NCI-H128 (cell line): ENCODE results near the gene ELMO1.
A peak's percentile ranks its signal among the peaks of the same experiment; 100 is the strongest.

ENCODE experiments used
- DNase-seq: peaks from one replicate; lab custom pipeline; 2025; ENCODE audit not compliant: unreplicated experiment; lab: John Stamatoyannopoulos, UW

The ELMO1 gene

DNA sequence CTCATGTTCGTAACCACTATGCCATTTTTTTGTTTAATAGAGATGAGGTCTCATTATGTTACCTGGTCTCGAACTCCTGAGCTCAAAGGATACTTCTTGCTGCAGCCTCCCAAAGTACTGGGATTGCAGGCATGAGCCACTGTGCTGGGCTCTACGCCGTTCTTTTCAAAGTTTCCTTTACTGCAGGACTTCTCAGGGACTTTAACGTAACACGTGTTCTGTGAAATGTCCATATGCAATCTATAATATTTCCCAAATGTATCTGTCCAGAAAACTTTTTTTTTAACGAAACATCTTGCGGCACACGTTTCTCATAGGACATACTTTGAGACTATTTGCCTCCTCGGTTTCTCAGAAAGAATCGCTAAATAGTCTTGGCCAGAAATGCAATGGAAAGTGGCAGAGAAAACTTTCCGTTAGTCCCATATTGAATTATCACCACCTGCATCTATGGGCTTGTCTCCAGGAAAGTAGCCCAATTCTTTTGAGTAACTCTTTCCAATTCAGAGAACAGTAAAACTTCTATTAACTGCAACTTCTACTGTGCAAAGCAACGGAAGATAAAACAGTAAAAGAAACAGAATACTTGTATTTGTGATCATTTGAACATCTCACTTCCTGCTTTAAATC lies 96.3 kb downstream of the ELMO1 start:
- DNase-seq = no peak

DNA sequence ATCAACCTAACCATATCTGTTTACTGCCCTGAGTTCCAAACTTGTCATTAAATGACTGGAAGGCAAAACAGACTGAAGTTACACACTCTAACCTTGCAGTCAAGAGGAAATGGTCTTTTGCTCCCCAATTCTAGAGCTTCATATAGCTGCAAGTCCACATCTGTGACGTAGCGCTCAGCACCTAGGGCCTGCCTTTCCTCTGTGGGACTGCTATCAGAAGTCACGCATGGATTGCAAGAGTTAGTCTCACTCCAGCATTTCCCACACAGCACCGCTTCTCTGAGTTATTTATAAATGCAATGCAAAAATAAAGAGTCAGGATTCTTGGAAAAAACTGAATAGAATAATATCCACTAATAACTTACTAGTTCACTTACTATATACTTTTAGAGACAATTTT lies 96.9 kb downstream of the ELMO1 start:
- DNase-seq = no peak

DNA sequence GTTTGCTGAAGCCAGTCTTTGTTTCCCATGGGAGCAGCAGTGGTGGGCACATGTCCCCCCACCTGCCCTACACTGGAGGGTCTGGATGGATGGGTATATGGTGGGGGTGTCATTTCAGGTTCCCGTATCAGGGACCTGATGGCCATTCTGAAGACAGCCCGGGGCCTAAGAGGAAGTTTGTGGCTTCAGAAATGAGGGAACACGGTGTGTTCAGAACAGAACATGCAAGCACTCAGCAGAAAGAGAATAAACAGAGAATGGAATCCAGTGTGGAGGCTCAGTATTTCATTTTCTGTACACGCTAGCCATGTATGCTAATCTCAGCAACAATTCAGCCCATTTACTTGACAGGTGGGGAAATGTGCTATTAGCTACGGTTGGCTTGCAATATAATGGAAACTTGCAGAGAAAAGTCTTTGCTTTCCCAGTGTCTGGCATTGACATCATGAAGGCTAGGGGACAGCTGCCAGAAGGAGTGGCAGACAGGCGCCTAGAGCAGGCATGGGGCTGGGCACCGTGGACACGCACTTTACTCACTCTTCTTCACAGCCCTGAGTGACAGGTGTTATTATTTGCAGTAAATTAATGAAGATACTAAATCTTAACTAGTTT lies 98.6 kb downstream of the ELMO1 start:
- no peak for DNase-seq

DNA sequence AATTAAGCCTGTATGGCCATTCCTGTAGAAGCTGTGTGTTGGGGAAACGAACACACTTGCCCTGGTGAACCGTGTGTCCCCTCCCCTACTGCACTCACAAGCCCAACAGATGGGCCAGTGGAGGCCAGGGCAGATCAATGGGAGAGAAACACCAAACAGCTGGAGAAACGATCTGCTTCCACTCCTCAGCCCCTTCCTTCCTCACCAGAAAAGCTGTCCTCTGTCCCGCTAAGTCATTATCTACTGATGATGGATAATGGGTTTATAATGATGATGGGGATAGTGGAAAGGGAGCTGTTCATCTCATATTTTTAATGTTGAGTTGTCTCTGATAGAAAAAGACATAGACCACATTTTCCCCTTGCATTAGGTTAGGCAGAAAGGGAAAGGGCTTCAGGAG lies 99.7 kb downstream of the ELMO1 start:
- no peak for DNase-seq

DNA sequence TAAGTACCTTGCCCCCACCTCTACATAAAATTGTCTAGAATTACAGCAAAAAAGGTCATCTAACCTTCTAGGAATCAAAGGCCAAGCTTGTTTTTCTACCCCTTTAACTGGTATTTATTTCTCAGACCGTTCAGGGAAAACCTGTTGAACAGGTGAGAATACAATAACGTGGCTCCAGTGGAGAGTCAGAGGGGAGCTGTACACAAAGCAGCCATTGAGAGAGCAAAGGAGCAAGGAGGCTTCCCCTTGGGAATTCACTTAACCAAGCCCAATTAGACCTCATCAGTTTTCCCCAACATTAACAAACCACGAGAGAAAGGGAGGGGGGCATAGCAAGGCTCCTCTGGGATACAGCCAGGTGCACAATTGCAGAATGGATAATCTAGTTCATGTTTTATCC lies 101.9 kb downstream of the ELMO1 start:
- DNase-seq = peak; percentile 11

DNA sequence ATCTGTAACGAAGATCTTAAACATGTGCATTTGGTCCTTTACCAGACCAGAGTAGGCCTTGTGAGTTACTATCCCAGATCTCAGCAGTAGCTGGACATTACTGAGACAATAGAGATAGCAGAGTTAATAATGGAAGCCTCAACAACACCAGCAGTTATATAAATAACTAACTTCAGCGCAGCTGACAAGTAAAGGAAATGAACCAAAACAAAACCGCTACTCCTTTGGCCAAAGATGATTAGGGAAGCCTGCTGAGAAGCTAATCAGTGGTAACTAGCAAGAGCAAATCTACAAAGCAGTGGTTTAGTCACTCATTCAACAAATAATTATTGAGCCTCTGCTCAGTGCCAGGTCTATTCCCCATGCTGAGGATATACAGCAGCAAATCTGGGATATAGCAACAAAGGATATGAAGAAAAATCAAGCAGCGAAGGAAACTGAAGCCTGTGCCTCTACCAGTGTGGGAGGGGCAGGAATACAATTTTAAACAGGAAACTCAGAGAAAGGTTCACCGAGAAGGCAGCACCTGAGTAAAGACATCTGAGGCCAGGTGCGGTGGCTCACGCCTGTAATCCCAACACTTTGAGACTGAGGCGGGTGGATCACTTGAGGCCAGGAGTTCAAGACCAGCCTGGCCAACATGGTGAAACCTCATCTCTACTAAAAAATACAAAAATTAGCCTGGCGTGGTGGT lies 103.6 kb downstream of the ELMO1 start:
- no peak for DNase-seq

DNA sequence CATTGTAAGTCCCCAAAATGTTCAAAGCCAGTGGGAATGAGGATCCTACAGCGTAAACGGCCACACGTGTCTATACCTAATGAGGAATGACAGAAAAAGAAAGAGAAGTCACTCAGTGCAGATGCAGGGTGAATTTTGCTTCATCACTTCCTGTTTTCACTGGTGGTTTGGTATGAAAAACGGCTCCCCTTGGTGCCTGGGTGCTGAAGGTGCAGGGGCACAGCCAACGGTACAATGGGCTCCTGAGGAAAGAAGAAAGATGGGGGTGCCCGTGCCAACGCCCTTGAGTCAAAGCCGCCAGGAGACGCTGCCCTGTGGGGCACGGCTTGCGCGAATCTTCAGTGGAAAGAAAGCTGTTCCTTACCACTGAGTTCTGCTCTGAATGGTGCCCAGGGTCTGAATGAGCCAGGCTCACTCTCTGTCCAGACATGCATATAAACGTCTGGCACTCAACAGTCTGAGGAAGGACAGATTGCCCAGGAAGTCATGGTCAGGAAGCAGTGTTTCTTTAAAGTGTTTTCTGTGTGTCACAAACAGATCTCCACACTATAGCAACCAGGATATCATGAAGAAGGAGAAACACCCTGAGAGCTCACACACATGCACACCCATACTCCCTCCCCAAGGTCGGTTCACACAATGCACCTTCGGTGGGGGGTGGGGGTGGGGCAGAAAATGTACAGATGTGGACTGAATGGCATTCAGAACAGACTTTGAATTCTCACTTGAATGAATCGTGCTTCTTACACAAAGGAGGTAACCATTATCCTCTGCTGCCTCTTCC lies 105.8 kb downstream of the ELMO1 start:
- DNase-seq = no peak

DNA sequence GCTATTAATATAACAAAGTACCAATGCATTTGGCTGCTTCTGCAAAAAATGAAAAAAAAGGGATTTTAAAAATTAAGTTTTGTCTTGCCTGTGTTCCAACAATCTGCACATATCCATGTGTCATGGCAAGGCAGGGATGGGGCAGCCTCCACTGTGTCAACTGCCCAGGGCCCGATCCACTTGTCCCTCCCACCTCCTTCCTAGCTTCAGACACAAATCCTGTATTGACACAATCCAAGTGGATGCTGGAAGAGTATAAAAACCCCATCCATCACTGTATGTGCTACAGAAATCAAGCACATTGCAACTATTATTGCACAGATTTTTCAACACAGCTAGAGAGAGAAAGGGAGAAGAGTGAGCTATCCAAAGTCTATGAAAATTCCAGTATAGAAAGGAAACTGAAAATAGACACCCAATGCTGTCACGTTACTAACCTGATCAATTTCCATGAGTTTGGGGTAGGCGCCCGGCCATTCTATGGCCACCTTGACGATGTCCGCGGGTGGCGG lies 106.4 kb downstream of the ELMO1 start:
- no peak for DNase-seq

DNA sequence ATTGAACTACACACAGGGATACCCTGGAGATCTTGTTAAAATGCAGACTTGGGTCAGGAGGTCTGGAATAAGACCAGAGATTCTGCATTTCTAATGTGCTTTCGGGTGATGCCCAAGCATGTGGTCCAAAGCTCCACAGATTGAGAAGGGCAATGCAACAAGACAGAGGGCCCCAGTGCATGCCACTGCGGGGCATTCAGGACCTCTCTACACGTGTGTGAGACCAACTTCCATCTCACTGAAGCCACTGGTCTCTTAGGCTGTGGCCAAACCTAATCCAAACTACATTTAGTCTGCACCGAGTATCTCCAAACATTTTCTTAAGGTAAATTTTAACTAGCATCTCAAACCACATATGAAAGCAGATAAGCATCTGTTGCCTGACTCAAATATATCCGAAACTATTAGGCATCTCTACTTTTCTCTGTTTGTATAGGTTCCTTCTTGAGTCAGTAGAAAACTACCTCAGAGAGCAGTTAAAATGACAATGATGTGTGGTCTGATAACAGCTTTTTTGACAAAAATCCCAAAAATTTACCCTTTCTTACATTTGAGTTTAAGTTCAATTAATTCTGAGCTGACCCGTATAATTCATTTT lies 107.5 kb downstream of the ELMO1 start:
- no peak for DNase-seq

DNA sequence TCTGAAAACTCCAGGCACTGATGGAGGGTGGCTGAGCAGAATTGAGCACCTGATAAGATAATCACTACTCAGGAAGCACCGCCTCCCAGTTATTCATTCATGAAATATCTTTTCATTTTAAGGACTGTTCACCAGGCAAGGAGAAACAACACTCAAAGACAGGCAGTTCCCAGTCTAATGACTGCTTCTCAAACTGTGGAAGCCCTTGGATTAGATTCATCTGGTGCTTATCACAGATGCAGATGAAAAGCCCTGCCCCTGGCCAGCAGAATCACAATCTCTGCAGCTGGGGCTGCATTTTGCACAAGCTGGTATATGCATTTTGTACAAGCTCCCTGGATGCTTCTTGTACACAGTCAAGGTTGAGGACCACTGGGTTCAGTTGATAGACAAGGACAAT lies 109.7 kb downstream of the ELMO1 start:
- DNase-seq = no peak

DNA sequence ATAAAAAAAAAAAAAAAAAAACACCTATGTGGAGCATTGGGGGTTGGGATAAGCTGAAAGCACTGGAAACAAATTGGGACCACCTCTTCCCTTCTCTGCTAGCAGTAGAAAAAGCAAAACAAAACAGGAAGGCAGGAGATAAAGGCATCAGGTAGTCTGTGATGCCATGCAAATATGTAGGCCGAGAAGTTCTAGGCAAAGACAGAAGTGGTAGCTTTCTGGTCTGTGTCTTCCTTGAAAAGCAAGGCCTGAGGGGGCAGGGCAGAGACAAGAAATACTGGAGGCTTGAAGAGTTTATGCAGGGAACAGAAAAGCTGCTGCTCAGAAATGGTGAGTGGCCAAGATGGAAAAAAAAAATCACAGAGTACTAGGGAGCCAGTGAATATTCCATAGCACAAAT lies 111.1 kb downstream of the ELMO1 start:
- DNase-seq = no peak

DNA sequence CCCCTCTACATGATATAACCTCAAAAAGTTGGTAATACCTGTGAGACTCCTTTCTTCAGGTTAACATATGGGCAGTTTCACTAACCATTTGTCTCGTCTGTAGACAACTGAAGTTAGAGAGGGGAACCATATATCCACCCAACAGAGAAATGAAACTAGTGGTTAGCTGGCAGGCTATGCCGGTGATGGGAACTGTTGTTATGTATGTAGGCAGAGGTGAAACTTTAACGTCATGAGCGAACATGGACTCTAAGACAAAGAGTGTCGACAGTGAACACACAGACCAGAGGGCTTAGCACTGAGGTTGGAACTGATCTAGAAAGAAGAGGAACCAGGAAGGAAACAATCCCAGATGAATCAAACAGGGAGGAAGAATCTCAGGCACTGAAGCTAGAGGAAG lies 112.4 kb downstream of the ELMO1 start:
- no peak for DNase-seq

DNA sequence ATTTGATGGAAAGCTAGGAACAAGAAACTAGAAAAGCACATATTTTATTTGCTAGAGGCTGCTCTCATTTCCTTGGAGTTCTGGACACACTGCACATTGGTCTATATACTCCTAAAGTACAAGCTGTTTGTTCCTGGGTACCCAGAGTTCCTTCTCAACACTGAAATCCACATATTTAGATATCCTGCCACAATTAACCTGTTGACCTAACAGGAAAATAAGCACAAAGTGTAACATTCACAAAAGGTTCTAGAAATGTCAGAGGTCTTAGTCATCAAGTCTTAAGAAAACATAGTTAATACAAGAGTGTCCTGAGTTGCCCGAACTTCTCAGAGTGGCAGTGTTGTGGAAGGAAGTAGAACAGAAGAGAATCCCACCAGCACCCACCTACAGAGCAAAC lies 115.6 kb downstream of the ELMO1 start:
- no peak for DNase-seq

DNA sequence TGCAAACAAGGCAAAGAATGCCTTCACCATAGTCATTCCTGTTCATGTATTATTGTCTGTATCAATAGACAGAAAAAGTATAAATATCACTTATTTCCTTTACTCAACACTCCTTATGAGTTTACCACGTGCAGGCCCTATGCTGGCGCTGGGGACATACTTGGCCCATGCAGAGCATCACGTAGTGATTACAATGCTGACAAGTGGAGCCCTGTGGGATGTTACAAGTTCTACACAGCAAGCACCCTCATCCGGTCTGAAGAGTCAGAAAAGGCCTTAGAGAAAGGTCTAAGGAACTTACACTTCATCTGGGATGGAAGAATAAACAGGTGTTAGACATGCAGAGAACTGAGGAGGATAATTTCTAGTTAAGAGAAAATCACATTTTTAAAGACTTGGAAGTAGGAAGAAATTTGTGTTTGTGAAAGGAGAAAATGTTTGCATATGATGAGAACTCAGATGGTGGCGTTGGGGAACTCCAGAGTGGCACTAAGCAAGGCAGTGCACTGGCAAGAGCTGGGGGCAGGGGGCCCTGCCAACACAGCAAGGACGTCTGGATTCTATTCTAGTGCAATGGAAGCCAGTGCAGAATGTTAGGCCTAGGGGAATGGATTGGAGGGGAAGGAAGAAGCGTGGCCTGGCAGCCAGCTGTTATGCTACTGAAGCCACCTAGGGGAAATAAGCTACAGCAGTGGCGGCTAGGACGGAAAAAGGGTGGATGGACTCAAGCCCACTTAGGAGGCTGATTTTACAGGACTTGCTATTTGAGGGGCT lies 116.2 kb downstream of the ELMO1 start:
- no peak for DNase-seq

DNA sequence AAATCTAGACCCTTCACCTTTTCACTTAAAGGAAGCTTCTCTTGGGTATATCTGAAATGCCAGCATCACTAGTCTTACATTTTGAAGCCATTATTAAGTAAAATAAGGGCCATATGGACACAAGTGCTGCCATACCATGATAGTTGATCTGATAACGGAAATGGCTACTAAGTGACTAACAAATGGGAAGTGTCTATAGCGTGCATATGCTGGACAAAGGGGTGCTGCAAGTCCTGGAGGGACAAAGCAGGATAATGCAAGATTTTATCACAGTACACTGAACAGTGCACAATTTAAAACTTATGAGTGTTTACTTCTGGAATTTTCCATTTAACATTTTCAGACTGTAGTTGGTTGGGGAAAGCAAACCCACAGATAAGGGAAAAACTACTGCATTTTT lies 117.9 kb downstream of the ELMO1 start:
- DNase-seq = no peak

DNA sequence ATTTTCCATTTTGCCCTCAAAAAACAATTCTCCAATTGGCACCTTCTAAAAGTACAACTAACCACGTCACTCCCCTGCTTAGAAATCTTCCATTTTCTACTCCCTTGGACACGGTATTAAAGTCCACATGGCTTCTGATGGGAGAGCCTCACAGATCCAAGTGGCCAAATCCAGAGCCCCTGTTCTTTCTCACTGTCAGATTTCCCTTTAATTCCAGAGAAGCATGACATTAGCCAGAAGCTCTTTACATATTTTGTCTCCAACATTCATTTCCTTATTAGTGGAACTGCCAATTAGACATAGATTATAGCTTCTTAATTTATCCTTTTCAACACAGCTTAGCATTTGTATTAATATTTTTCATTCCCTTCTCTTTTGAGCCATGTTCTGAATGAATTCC lies 118.7 kb downstream of the ELMO1 start:
- no peak for DNase-seq

DNA sequence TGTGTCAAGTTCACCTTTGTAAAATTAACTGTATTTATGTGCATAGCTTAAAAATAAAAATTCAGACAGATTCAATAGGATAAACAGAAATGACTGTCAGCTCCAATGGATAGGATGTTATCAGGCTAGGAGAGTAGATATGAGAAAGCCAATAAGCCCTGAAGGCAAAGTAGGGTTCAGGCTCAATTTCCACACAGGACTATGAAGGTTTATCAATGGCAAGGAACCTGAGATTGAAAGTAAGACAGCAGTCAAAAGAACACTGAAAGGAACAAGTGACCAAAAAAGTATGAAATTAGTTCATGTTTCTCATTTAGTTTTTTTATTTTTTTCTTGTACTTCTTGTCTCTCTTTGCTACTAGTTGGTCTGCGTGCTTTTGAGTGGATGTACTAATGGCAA lies 121.4 kb downstream of the ELMO1 start:
- DNase-seq = no peak

DNA sequence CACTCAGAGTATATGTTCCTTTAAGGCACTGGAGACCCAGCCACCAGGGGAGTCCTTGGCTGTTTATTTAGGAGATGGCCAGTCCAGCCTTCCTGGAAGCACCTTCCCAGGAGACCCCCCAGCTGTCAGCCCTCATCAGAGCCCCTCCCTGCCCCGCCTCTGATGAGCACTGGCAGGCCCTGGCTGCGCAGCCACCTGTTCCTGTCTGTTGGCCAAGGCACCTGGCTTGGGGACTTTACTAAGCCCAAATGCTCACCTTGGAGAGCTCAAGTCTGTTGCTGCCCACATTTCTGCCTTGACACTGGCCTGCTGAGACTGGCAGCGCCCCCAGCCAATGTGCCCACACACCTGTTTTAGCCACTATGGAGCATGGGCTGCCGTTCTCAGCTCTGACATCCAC lies 124.7 kb downstream of the ELMO1 start:
- no peak for DNase-seq

DNA sequence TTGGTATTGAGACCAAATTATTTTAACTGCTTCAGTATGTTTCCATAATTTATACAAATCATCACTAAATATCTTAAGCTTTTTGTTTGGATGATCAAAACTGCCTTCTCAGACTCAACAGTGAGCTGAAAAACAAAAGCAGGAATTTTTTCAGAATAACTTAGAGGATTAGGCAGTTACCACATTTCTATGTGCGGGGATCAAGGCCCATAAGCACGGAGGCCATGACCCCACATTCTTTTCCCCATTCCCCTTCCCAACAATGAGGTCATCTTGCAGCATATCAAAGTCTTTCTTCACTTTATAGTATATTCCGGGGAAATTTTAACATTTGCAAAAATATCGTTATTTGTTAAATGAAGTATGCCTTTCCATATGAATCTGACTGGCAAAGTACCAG lies 125.8 kb downstream of the ELMO1 start:
- no peak for DNase-seq

DNA sequence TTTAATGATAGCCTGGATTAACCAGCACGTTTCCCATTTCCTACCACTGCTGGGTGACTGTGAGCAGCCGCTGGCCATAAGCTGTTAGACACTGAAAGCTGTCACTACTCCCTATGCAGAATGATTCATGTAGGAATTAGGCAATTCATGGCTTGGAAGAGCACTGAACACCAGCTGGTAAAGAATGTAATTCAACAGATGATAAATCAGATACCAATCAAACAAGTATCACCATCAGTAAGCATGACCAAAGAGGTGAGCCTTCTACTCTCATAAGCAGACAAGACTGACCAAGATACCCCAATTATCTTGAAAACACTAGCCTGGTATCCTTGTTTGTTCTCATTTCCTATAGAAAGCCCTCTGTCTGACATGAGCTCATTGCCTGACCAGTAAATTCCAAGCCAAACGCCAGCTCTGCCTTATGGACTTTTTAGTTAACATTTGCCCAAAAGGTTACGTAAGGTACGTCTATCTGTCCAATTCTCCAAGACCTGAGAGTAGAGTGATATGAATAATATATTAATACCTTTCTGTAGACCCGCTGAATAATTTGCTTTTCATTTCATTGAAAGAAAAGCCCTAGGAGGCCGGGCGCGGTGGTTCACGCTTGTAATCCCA lies 127.7 kb downstream of the ELMO1 start:
- no peak for DNase-seq
